H1 (cell line): Measurements from ENCODE around the gene CRYAB. TPM values are rescaled to one million over a fixed set of nuclear protein-coding genes. Genes with fewer than 3 reads are reported as not detected.
A peak's percentile ranks its signal among the peaks of the same experiment; 100 is the strongest.

ENCODE experiments used
- ATF3 ChIP-seq: IDR thresholded peaks from 2 replicates; pipeline ENCODE4 v1.6.1; 2011; ENCODE audit warnings: low read depth, mild to moderate bottlenecking, low read length; ENCODE audit not compliant: insufficient read depth
- CBX8 ChIP-seq: fragments of 300-800, 300-1000 bp; sonication (generic); IDR thresholded peaks from 2 replicates; pipeline ENCODE4 v1.7.1; 2016; ENCODE audit warnings: low read depth, low read length, borderline replicate concordance
- CEBPB ChIP-seq: IDR thresholded peaks from 2 replicates; pipeline ENCODE4 v1.6.1; 2012; ENCODE audit warnings: low read depth, low read length
- CHD1 ChIP-seq: IDR thresholded peaks from 2 replicates; pipeline ENCODE4 v1.6.1; 2012; ENCODE audit warnings: low read depth, low read length, improper control_type of control experiment
- CREB1 ChIP-seq: IDR thresholded peaks from 2 replicates; pipeline ENCODE4 v1.6.1; 2012; ENCODE audit warnings: inconsistent platforms
- CTBP2 ChIP-seq: IDR thresholded peaks from 2 replicates; pipeline ENCODE4 v1.7.0; 2011; ENCODE audit warnings: borderline replicate concordance, mild to moderate bottlenecking, moderate library complexity, mixed read lengths, low read length; ENCODE audit not compliant: insufficient read depth, insufficient read length
- EGR1 ChIP-seq: IDR thresholded peaks from 2 replicates; pipeline ENCODE4 v1.6.1; 2011; ENCODE audit warnings: low read depth, low read length, borderline replicate concordance
- FOSL1 ChIP-seq: IDR thresholded peaks from 2 replicates; pipeline ENCODE4 v1.6.1; 2011; ENCODE audit warnings: mild to moderate bottlenecking, low read depth, low read length, moderate library complexity; ENCODE audit not compliant: insufficient read depth
- GTF2F1 ChIP-seq: IDR thresholded peaks from 2 replicates; pipeline ENCODE4 v1.6.1; 2012; ENCODE audit warnings: low read depth, low read length, improper control_type of control experiment, borderline replicate concordance
- JUND ChIP-seq: IDR thresholded peaks from 2 replicates; pipeline ENCODE4 v1.6.1; 2011; ENCODE audit warnings: mild to moderate bottlenecking, improper control_type of control experiment, low read length
- KDM1A ChIP-seq: fragments of 200-600, 300-600 bp; sonication (generic); IDR thresholded peaks from 2 replicates; pipeline ENCODE4 v1.7.1; 2016; ENCODE audit warnings: mild to moderate bottlenecking, low read length, borderline replicate concordance
- KDM4A ChIP-seq: IDR thresholded peaks from one replicate; pipeline ENCODE4 v1.7.1; 2012; ENCODE audit warnings: low read depth, mild to moderate bottlenecking, moderate library complexity, low read length, inconsistent platforms; ENCODE audit not compliant: severe bottlenecking
- POU5F1 ChIP-seq: IDR thresholded peaks from 2 replicates; pipeline ENCODE4 v1.6.1; 2011; ENCODE audit warnings: low read depth, mild to moderate bottlenecking, low read length, moderate library complexity
- RNF2 ChIP-seq: fragments of 200-900, 300-1000 bp; sonication (generic); IDR thresholded peaks from 2 replicates; pipeline ENCODE4 v1.7.1; 2016; ENCODE audit warnings: borderline replicate concordance, low read depth, mild to moderate bottlenecking, antibody characterized with exemption, low read length; ENCODE audit not compliant: poor library complexity, severe bottlenecking; ENCODE audit errors: missing control alignments
- SIN3A ChIP-seq, 2 experiments: IDR thresholded peaks in 1 of 2; conservative IDR thresholded peaks in 1 of 2; 2 replicates each; pipeline ENCODE4 v1.6.1; 2011 to 2012; ENCODE audit warnings: low read length in 2 of 2, improper control_type of control experiment in 1 of 2, low read depth in 1 of 2, mild to moderate bottlenecking in 1 of 2
- SRF ChIP-seq: IDR thresholded peaks from 2 replicates; pipeline ENCODE4 v1.6.1; 2011; ENCODE audit warnings: mild to moderate bottlenecking, low read depth, low read length, moderate library complexity
- TEAD4 ChIP-seq: IDR thresholded peaks from 2 replicates; pipeline ENCODE4 v1.6.1; 2012; ENCODE audit warnings: low read depth, low read length, inconsistent platforms, mixed read lengths
- ZNF274 ChIP-seq: IDR thresholded peaks from 2 replicates; pipeline ENCODE4 v1.7.0; 2012; ENCODE audit warnings: low read length, borderline replicate concordance; ENCODE audit errors: extremely low read depth
- polyA plus RNA-seq, 7 experiments: library from polyadenylated mRNA; depleted of rRNA in 3 of 7; stranded (reverse) in 5 of 7; unstranded in 2 of 7; fragments of >200 nt in 5 of 7; fragments of 200-250 nt in 2 of 7; gene quantifications; 1 replicate in 5 of 7; 2 replicates in 1 of 7; 4 replicates in 1 of 7; pipeline versions ENCODE4 v1.2.1 to v1.2.3, GENCODE V29; 2011 to 2013; ENCODE audit warnings: missing spikeins in 2 of 7, mixed read lengths in 2 of 7
- total RNA-seq: library from RNA; stranded (reverse); fragmentation: NEBNext Ultra II Directional; extraction: Animal tissue kit (Norgen Biotek cat#: 25700); gene quantifications from 2 replicates; pipeline ENCODE4 v1.2.1, GENCODE V29; 2021
- TF ChIP-seq, protein P1 (sequence below): IDR thresholded peaks from 2 replicates; pipeline ENCODE4 v1.6.1; 2012; ENCODE audit warnings: low read length, inconsistent platforms
- TF ChIP-seq, protein P2 (sequence below): IDR thresholded peaks from 2 replicates; pipeline ENCODE4 v1.6.1; 2012; ENCODE audit warnings: inconsistent platforms

The CRYAB gene
- total and polyA plus RNA-seq, 2 of the 8 experiments (the other 6 are each of a cell fraction or from before 2014, with no cell fraction given), result 1.9 to 2.0 TPM

GRCh38 chr11:111878849-111879636, 32.5 kb downstream of the CRYAB start, which contains the start of the genes CFAP68 and FDXACB1 (continued):
- TF ChIP-seq SIN3A (conservative IDR thresholded peaks at IDR 0.05 in 1 of 2, IDR thresholded peaks at IDR 0.05 in 1 of 2; ENCODE audit: low read depth in 1 of 2, low read length in 2 of 2) (peak in 1 of 2 experiments; percentile 73; a peak in 2 of 4 replicates), POU5F1 (no peak), ATF3 (peak; percentile 84), CEBPB (no peak), CREB1 (peak; percentile 99), TEAD4 (peak; percentile 74; the same call in 1 of the 2 replicates), CTBP2 (peak; percentile 58), CHD1 (peak; percentile 49; the same call in 1 of the 2 replicates), GTF2F1 (no peak), CBX8 (no peak), EGR1 (no peak), KDM4A (peak; percentile 97), KDM1A (no peak), SRF (peak; percentile 77; the same call in 1 of the 2 replicates), RNF2 (no peak), FOSL1 (no peak), ZNF274 (no peak), JUND (no peak; the same call in 1 of the 2 replicates)
- TF ChIP-seq, protein P1, sequence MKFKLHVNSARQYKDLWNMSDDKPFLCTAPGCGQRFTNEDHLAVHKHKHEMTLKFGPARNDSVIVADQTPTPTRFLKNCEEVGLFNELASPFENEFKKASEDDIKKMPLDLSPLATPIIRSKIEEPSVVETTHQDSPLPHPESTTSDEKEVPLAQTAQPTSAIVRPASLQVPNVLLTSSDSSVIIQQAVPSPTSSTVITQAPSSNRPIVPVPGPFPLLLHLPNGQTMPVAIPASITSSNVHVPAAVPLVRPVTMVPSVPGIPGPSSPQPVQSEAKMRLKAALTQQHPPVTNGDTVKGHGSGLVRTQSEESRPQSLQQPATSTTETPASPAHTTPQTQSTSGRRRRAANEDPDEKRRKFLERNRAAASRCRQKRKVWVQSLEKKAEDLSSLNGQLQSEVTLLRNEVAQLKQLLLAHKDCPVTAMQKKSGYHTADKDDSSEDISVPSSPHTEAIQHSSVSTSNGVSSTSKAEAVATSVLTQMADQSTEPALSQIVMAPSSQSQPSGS, result no peak; the same call in 1 of the 2 replicates
- TF ChIP-seq, protein P2, sequence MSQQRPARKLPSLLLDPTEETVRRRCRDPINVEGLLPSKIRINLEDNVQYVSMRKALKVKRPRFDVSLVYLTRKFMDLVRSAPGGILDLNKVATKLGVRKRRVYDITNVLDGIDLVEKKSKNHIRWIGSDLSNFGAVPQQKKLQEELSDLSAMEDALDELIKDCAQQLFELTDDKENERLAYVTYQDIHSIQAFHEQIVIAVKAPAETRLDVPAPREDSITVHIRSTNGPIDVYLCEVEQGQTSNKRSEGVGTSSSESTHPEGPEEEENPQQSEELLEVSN, result 0 out of 2 replicates have a peak, but pooled peaks have one; percentile 30
